GM15510 (cell line): ENCODE measurements around the gene RFX7.

ENCODE experiments used
- POLR2A ChIP-seq: IDR thresholded peaks from 3 replicates; pipeline ENCODE4 v1.6.1; 2011; ENCODE audit warnings: borderline replicate concordance; ENCODE audit not compliant: insufficient read length; ENCODE audit errors: extremely low read depth

The RFX7 gene

DNA sequence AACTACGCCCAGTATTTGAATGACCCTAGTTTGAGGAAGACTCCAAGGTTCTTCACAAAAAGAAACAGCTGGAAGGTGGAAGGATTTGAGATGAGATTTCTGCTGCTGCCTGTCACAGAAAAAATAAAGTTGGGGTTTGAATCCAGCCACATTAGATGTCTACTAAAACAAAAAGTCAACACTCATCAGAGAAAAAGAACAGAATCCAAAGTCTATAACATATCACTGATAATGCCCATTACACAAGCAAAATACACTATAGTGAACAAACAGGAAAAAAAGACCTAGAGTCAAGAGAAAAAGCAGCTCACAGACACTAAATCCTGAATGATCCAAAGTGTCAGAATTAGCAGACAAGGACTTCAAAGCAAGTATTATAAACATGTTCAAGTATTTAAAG lies 56.0 kb downstream of the RFX7 start:
- TF ChIP-seq POLR2A, result no peak

DNA sequence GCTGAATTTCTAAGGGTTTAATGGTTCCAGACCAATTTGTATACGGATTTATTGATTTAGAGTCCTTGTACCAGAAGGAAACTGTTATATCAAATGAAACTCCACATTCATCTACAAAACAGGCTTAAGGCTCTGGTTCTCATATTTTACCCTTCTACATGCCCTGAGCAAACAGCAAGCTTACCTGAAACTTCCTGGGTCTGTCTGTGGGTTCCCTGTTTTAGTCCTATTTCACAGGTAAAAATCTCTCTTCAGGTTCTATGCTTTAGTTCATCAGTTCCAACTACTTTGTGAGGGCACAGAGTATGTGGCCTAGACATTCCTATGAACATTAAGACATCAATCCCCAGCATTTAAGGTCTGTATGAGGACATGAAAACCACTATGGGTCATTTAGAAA lies 57.7 kb downstream of the RFX7 start:
- no peak for TF ChIP-seq POLR2A

DNA sequence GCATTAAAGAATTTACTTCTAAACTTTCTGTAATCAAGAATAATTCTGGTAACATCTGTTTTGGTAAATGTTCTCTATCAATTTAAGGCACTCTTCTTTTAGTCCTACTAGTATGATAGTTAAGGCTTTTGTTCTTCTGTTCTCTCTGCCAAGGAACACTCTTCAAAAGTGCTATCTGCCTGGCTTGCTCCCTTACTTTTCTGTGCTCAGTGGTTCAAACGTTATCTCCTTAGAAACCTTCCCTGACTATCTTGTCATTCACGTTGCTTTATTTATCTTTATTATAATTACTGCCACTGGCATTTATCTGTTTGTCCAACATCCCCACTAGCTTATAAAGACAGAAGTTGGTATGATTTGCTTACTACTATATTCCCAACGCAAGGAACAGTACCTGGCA lies 59.2 kb downstream of the RFX7 start:
- TF ChIP-seq POLR2A, result no peak

DNA sequence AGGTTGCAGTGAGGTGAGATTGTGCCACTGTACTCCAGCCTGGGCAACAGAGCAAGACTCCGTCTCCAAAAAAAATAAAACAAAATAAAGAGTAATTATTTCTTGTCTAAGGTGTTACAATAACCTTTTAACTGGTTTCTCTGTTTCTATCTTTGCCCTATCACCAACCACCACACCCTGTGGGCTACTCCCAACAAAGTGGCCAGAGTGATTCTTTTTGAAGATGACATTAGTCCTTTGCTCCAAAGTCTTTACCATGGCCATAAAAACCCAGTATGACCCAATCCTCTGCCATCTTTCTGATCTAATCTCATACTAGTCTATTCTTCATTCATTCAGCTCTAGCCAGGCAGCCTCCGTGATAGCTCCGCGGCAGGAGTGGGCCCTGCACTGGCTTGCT lies 62.8 kb downstream of the RFX7 start:
- TF ChIP-seq POLR2A, result no peak

DNA sequence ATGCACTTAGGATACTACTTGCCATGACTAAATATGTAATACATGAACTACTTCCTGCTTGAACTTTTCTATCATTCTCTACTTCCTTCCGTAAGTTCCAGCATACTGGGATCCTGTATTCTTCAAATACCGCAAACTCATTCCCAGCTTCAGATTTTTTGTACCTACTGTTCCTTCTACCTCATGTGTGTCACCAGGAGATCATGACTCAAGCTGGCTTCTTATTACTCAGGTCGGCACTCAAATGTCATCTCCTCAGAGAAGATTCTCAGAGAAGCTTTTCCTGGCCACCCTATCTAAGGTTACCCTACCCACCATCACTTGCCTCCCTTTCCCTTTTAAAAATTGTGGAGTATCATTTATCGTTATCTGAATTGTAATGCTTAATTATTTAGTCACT lies 66.7 kb downstream of the RFX7 start:
- no peak for TF ChIP-seq POLR2A

DNA sequence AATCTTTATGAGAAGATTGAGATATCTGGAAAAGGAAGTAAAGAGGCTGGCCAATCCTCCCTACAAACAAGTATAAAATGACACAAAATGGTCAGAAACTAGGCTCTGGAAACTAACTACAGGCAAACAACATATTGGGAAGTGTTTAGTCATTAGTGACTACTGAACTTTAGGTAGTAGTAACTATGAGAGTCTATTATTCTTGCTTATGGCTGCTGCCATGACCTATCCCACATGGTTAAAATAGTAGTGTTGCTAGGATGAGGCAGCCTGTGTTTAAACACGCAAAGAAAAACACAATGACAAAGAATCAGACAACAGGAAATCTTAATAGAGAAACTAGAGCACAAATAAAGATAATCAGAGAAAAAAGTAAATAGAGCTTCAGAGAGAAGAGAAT lies 67.9 kb downstream of the RFX7 start:
- TF ChIP-seq POLR2A, result no peak

DNA sequence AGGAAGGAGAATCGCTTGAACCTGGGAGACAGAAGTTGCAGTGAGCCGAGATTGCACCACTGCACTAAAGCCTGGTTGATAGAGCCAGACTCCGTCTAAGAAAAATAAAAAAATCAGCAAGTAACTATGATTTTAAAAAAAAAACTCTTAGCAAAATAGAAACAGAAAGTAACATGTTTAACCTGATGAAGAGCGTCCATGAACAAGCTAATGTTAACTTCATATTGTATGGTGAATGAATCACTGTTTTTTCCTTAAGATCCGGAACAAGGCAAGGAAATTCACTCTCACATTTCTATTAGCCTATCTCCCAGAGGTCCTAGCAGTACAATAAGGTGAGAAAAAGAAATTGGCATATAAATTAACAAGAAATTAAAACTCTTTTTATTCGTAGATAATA lies 69.0 kb downstream of the RFX7 start:
- TF ChIP-seq POLR2A, result no peak

DNA sequence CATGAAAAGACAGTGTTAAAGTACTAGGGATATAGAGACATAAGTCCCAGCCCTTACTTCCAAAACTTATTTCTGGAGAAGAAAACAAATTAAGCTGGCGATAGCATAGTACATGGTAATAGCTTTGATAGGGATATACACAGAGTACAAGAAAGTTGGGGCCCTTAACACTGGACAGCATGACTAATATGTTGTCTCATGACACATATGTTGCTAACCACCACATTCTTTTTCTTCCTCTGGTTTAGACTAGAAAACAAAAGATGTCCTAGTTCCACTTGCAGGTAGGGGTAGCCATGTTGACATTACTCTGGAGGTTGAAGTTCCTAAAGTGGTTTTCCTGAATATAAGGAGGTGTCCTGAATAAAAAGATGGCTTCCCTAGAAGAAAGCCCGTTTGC lies 75.3 kb downstream of the RFX7 start:
- TF ChIP-seq POLR2A, result no peak

DNA sequence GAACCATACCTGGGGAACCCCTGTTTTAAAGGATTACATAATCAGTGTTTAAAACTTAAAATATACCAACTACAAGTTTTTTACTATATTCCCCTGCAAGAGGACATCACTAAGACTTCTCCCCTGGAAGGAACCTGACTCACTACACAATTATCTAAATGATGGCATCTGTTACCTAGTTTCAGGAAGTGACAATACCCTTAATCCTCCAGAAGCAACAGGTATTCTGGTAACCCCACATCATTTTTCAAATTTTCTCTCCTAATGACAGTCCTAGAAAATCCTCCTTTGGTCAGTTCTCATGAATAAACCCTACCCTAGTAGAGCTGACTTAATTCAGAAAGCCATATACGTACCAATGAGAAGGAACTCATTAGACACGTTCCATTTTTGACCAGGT lies 78.4 kb downstream of the RFX7 start:
- no peak for TF ChIP-seq POLR2A

DNA sequence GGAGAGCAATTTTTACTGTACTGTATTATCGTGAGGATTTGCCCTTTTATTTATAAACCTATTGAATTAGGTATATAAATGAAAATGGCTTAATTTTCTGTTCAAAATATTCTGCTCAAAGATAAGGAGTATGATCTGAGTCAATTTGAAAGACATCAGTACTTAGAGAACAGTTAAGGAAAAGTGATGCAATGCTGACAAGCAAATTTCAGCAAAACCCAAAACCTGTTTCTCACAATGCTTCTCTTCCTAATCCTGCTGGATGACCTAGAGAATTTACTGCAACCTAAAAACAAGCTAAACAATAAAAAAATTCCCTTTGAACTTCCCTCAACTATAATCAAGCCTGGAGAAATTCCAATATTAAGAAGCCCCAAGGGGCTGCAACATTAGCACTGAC lies 82.7 kb downstream of the RFX7 start:
- TF ChIP-seq POLR2A, result no peak

DNA sequence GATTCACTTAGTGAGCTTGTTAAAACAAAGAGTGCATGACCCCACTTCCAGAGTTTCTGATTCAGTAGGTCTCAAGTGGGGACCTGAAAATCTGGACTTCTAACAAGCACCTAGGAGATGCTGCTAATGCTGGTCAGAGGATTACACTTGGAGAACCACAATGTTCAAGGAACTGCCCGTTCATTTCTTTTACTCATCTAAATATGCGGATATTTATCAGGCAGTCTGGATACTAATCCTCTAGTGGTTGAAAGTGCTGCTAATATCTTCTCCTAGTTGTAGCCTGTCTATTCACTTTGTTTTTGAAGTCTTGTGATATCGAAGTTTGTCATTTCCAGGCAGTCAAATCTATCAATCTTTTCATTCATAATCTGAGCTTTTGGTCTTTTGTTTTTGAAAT lies 86.8 kb downstream of the RFX7 start:
- TF ChIP-seq POLR2A, result no peak

DNA sequence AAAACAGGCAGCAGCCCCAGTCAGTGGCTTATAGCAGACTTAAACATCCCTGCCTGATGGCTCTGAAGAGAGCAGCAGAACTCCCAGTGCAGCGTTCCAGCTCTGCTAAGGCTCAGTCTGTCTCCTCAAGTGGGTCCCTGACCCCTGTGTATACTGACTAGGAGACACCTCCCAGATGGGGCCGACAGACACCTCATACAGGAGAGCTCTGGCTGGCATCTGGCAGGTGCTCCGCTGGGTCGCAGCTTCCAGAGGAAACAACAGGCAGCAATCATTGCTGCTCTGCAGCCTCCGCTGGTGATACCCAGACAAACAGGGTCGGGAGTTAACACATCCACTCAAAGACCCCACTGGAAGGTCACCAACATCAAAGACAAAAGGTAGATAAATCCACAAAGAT lies 93.5 kb downstream of the RFX7 start:
- no peak for TF ChIP-seq POLR2A

DNA sequence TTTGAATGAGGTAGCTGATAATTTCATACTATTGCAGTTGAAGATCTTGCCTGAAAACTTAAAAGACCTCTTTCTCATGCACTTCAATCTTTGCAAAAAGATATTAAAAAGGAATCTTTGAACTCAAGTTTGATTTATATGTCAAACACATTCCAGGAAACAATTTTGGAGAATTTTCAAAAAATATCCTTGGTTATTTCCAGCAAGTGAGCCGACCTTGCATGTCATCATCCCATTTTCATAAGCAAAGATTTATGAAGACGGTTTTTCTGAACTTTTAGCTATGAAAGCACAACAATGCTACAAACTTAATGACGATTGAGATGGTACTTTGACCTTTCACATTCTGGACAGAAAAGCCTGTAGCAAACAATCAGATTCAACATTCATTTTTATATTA lies 95.6 kb downstream of the RFX7 start:
- no peak for TF ChIP-seq POLR2A

DNA sequence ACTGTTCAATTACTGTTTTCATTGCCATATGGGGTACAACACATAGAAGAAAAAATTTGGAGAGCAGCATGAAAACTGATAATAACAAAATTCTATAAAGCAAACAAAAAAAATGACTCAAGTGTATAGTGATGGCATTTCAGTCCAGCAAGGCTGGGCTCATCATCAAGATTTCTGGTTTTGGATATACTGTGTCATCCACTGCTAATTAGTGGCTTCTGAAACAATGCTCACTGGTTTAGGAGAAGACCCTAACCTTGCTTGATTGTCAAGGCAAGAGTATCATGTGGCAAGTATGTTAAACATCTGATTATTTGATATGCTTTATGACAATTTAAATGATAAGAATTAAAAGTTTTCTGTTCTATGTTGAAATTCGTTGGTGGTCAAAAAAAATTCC lies 96.9 kb downstream of the RFX7 start:
- no peak for TF ChIP-seq POLR2A

DNA sequence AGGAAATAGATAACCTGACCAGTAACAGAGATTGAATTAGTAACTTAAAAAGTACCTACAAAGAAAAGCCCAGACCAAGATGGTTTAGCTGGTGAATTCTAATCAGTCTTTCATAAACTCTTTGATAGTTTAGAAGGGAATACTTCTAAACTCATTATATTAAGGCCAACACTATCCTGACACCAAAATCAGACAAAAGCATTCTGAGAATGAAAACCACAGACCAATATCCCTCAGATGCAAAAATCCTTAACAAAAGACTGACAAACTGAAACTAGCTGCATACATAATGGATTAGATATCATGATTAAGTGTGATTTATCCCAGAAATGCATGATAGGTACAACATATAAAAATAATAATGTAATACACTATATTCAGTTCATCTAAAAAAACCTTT lies 115.6 kb downstream of the RFX7 start:
- no peak for TF ChIP-seq POLR2A

DNA sequence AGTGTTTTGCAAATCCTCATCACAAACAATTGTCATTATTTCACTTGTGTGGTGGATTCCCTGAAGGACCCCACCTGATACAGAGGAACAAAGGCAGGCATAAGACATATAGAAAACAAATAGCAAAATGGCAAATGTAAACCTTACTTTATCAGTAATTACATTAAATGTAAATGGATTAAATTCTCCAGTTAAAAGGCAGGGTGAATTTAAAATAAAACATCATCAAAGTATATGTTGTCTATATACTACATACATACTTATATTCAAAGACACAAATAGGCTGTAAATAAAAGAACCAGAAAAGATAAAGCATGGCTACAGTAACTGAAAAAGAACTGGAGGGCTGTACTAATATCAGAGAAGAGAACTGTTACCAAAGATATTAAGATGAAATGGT lies 117.3 kb downstream of the RFX7 start:
- no peak for TF ChIP-seq POLR2A

DNA sequence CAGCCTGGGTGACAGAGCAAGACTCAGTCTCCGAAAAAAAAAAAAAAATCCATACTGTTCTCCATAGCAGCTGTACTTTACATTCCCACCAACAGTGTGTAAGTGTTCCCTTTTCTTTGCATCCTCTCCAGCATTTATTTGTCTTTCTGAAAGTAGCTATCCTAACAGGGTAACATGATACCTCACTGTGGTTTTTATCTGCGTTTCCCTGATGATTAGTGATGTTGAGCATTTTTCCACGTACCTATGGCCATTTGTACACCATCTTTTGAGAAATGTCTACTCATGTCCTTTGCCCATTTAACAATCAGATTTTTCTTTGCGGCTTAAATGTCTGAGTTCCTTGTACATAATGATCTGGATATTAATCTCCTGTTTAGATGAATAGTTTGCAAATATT lies 119.3 kb downstream of the RFX7 start:
- no peak for TF ChIP-seq POLR2A
